ENCODE measurements around the gene ANKRD40CL.

GRCh38 chr17:50719924-50720794 is 47.2 kb downstream of the ANKRD40CL start:
- no peak for TF ChIP-seq POLR2A (IDR thresholded peaks at IDR 0.05)
- no peak for TF ChIP-seq CTCF (IDR thresholded peaks at IDR 0.05)
